Measurements from ENCODE around the gene D2HGDH. TPM values are rescaled to one million over a fixed set of nuclear protein-coding genes. Genes with fewer than 3 reads are reported as not detected.
"Not testable (repeated sequence)": the region's sequence is repeated elsewhere in the genome, so short reads cannot be mapped to it uniquely, and the experiment has no call there.

Gene D2HGDH
- total RNA-seq, 4 donors from 2014 or later, result 20.2 to 34.4 (median 23.0) TPM

DNA sequence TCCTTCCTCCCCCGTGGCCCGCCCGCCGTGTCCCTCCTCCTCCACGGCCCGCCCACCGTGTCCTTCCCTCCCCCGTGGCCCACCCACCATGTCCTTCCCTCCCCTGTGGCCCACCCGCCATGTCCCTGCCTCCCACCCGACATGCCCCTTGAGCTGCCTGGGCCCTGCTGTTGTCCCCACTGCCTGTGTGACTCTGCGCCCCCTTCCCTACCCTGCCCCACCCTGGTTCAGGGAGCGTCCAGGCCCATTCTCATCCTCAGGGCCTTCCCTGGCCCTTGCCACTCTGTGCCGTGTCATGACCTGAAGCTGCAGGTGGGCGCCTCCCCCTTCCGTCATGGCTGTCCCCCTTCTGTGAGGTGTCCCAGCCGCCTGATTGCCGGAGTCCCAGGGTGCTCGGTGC is 20.7 kb downstream of the D2HGDH start:
- no peak overlapping the region for H3K4me3 ChIP-seq (replicated peaks in 1 of 3)
- DNase-seq, result no peak
- intact Hi-C loops (cut with DNase I), result no loop called here
- H3K27ac ChIP-seq, result no peak overlapping the region
- WGBS, 2 donors, result 89 to 93% methylated on average over 13 to 18 of the region's 18 CpGs
- H3K4me1 ChIP-seq, result peaks cover 0 to 2% of the 10 kb centered on the region in 2 donors
- no peaks in the 10 kb centered on the region for H3K9me3 ChIP-seq
- TF ChIP-seq, protein P1, sequence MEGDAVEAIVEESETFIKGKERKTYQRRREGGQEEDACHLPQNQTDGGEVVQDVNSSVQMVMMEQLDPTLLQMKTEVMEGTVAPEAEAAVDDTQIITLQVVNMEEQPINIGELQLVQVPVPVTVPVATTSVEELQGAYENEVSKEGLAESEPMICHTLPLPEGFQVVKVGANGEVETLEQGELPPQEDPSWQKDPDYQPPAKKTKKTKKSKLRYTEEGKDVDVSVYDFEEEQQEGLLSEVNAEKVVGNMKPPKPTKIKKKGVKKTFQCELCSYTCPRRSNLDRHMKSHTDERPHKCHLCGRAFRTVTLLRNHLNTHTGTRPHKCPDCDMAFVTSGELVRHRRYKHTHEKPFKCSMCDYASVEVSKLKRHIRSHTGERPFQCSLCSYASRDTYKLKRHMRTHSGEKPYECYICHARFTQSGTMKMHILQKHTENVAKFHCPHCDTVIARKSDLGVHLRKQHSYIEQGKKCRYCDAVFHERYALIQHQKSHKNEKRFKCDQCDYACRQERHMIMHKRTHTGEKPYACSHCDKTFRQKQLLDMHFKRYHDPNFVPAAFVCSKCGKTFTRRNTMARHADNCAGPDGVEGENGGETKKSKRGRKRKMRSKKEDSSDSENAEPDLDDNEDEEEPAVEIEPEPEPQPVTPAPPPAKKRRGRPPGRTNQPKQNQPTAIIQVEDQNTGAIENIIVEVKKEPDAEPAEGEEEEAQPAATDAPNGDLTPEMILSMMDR (IDR thresholded peaks at IDR 0.05), result no peak
- no peak for TF ChIP-seq POLR2A (IDR thresholded peaks at IDR 0.05)
- peaks cover 6 to 27% of the 10 kb centered on the region in 2 donors for H3K36me3 ChIP-seq
- H3K27me3 ChIP-seq, result no peaks in the 10 kb centered on the region

DNA sequence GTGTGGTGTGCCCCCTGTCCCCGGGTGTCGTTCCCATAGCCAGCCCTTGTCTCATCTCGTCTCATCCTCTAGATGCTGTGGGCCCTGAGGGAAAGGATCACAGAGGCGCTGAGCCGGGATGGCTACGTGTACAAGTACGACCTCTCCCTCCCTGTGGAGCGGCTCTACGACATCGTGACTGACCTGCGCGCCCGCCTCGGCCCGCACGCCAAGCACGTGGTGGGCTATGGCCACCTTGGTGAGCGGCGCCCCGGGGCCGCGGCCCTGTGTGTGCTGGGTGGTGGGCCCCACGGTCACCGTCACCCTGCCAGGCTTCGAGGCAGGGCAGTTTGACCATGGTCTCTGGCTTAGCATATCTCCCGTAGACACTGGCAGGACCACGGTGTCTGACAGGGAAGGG is 21.3 kb downstream of the D2HGDH start:
- no peaks in the 10 kb centered on the region for H3K4me1 ChIP-seq
- no peaks in the 10 kb centered on the region for H3K27me3 ChIP-seq
- H3K27ac ChIP-seq, result no peak overlapping the region
- DNase-seq, result no peak
- no peak overlapping the region for H3K4me3 ChIP-seq (replicated peaks in 1 of 3)
- peaks cover 6 to 27% of the 10 kb centered on the region in 2 donors for H3K36me3 ChIP-seq
- TF ChIP-seq, protein P1 (IDR thresholded peaks at IDR 0.05), result no peak
- TF ChIP-seq POLR2A (IDR thresholded peaks at IDR 0.05), result no peak
- WGBS, 2 donors, result 93 to 100% methylated on average over 8 to 27 of the region's 27 CpGs
- intact Hi-C loops (cut with DNase I), result no loop called here
- H3K9me3 ChIP-seq, result no peaks in the 10 kb centered on the region

DNA sequence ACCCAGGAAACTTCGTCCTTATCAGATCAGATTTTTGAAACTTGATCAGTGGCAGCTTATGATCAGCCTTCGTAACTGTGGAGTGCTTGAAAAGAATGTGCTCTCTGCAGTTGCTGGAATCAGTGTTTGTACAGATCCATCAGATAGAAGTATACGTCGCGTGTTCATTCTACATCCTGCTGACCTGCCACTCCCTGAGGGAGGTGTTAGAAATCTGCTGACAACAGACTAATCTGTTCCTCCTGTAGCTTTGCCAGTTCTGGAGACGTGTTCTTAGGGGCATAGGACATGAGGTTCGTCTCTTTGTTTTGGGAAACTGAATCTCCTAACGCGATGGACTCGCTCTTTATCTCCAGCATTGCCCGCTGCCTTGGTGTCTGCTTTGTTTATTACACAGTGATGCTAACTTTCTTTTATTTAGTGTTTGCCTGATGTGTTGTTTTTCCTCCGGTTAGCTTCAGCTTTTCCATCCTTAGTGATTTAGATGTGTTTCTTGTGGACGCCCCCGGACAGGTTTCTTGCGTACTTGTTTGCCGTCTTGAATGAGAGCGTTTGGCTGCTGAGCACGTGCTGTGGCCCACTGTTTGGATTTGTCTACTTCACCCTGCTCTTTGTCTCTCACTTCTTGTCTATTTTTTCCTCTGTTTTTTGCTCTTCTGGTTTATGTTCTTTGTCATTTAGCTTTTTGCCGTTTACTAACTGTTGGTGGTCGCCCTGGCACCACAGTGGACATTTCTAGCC is 24.8 kb downstream of the D2HGDH start:
- DNase-seq, result no peak
- TF ChIP-seq, protein P1 (IDR thresholded peaks at IDR 0.05), result no peak
- no peak for TF ChIP-seq POLR2A (IDR thresholded peaks at IDR 0.05)
- intact Hi-C loops (cut with DNase I), result no loop called here
- Histone ChIP-seq H3K27ac (no peak overlapping the region), H3K4me3 (replicated peaks in 1 of 3) (no peak overlapping the region), H3K4me1 (no peaks in the 10 kb centered on the region), H3K9me3 (no peaks in the 10 kb centered on the region), H3K27me3 (no peaks in the 10 kb centered on the region), H3K36me3 (peaks cover 6 to 18% of the 10 kb centered on the region in 2 donors)
- 86 to 91% methylated on average over 20 of the region's 20 CpGs for WGBS, 2 donors

DNA sequence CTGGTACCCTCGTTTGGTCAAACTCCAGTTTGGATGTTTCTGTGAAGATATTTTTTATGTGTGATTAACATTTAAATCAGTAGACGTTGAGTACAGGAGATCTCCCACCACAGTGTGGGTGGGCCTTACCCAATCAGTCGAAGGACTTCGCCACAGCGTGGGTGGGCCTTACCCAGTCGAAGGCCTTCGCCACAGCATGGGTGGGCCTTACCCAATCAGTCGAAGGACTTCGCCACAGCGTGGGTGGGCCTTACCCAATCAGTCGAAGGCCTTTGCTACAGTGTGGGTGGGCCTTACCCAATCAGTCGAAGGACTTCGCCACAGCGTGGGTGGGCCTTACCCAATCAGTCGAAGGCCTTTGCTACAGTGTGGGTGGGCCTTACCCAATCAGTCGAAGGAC is 25.5 kb downstream of the D2HGDH start:
- DNase-seq; H3K9me3 ChIP-seq; intact Hi-C loops (cut with DNase I); H3K27ac ChIP-seq; H3K27me3 ChIP-seq; H3K4me3 ChIP-seq (replicated peaks in 1 of 3); H3K4me1 ChIP-seq: not testable (repeated sequence)
- peaks cover 6 to 19% of the 10 kb centered on the region in 2 donors for H3K36me3 ChIP-seq
- 98 to 100% methylated on average over 4 to 10 of the region's 16 CpGs for WGBS, 2 donors

DNA sequence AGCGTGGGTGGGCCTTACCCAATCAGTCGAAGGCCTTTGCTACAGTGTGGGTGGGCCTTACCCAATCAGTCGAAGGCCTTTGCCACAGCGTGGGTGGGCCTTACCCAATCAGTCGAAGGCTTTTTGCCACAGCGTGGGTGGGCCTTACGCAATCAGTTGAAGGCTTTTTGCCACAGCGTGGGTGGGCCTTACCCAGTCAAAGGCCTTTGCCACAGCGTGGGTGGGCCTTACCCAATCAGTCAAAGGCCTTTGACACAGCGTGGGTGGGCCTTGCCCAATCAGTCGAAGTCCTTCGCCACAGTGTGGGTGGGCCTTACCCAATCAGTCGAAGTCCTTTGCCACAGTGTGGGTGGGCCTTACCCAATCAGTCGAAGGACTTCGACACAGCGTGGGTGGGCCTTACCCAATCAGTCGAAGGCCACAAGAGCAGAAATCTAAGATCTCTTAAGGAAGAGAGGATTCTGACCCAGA is 25.9 kb downstream of the D2HGDH start:
- Histone ChIP-seq H3K4me1 (no peaks in the 10 kb centered on the region), H3K27me3 (no peaks in the 10 kb centered on the region), H3K9me3 (no peaks in the 10 kb centered on the region), H3K4me3 (replicated peaks in 1 of 3) (no peak overlapping the region), H3K27ac (no peak overlapping the region), H3K36me3 (peaks cover 6 to 14% of the 10 kb centered on the region in 2 donors)
- no peak for DNase-seq
- WGBS, 2 donors, result 92 to 100% methylated on average over 7 to 10 of the region's 17 CpGs
- TF ChIP-seq POLR2A (IDR thresholded peaks at IDR 0.05), result no peak
- TF ChIP-seq, protein P1 (IDR thresholded peaks at IDR 0.05), result no peak
- intact Hi-C loops (cut with DNase I), result no loop called here

Data from thyroid gland (tissue), 4 donors.